ENCODE measurements around the gene LAMA5.
A peak's percentile ranks its signal among the peaks of the same experiment; 100 is the strongest.

The LAMA5 gene, protein sequence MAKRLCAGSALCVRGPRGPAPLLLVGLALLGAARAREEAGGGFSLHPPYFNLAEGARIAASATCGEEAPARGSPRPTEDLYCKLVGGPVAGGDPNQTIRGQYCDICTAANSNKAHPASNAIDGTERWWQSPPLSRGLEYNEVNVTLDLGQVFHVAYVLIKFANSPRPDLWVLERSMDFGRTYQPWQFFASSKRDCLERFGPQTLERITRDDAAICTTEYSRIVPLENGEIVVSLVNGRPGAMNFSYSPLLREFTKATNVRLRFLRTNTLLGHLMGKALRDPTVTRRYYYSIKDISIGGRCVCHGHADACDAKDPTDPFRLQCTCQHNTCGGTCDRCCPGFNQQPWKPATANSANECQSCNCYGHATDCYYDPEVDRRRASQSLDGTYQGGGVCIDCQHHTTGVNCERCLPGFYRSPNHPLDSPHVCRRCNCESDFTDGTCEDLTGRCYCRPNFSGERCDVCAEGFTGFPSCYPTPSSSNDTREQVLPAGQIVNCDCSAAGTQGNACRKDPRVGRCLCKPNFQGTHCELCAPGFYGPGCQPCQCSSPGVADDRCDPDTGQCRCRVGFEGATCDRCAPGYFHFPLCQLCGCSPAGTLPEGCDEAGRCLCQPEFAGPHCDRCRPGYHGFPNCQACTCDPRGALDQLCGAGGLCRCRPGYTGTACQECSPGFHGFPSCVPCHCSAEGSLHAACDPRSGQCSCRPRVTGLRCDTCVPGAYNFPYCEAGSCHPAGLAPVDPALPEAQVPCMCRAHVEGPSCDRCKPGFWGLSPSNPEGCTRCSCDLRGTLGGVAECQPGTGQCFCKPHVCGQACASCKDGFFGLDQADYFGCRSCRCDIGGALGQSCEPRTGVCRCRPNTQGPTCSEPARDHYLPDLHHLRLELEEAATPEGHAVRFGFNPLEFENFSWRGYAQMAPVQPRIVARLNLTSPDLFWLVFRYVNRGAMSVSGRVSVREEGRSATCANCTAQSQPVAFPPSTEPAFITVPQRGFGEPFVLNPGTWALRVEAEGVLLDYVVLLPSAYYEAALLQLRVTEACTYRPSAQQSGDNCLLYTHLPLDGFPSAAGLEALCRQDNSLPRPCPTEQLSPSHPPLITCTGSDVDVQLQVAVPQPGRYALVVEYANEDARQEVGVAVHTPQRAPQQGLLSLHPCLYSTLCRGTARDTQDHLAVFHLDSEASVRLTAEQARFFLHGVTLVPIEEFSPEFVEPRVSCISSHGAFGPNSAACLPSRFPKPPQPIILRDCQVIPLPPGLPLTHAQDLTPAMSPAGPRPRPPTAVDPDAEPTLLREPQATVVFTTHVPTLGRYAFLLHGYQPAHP (N-terminal part only)

GRCh38 chr20:62367136-62367632 is at the start of gene LAMA5:
Gene LAMA5, minus strand, starts transcription at chr20:62367312. Its CDS starts 67 bp downstream, at chr20:62367245.
- DNase-seq: peak; percentile 55 to 72 (median 56)

DNA sequence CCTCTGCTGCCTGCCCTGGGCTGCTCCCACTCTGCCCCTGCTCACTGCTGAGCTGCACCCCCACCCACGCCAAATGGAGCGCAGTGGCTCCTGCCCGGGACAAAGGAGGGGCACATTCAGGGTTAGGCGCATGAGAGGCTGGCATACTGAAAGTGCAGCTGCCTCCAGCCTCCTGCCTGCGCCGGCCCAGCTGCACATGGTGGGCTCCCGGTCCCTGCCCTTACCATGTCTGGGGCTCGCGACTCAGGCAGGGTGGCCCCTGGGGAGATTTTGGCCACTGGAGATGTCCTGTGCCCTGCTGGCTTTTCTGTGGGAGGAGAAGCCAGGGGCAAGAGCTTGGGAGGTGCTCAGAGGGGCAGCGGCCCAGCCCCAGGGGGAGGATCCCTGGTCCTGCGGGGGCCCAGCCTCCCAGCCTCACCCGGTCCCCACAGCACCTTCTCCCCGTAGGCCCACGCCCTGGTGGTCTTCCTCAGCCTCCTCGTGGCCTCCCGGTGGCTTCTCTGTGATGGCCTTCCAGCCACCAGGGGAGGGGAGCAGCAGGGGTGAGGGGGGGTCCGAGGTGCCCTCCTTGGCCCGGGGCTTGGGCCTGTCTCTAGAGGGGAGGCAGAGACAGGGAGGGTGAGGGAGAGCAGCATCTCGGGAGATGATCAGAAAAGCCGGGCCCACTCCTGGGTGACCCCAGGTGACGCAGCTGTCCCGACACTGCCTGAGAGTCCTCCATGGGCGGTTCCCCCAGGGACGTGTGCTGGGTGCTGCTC is 48.4 kb upstream of the LAMA5 start:
- no peak for DNase-seq

DNA sequence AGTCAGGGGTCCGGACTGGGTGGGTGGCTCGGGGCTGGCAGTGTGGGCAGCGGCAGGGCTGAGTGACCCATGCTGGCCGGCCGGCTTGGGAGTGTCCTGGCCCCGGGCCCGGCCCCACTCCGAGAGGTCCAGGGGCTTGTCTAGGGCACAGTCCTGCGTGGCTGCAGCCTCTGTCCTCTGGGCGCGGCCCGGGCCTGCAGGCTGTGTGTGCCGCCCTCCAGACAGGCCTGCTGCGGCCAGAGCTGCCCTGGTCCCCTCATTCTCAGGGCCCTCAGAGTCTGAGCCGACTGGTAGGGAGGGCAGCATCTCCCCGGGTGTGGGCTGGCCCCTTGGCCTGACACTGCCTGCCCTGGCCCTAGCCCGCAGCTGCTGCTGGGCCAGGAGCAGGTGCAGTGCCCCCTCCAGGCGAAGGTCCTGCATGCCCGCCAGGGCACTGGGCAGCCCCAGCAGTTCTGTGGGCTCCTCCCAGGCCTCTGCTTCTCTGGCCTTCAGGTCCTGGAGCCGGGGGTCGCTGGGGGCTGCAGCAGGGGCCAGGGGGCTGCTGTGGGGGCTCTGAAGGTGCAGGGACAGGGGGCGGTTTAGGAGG is 46.9 kb upstream of the LAMA5 start:
- no peak for DNase-seq

GRCh38 chr20:62413025-62413570 is 46.0 kb upstream of the LAMA5 start:
- DNase-seq: no peak

DNA sequence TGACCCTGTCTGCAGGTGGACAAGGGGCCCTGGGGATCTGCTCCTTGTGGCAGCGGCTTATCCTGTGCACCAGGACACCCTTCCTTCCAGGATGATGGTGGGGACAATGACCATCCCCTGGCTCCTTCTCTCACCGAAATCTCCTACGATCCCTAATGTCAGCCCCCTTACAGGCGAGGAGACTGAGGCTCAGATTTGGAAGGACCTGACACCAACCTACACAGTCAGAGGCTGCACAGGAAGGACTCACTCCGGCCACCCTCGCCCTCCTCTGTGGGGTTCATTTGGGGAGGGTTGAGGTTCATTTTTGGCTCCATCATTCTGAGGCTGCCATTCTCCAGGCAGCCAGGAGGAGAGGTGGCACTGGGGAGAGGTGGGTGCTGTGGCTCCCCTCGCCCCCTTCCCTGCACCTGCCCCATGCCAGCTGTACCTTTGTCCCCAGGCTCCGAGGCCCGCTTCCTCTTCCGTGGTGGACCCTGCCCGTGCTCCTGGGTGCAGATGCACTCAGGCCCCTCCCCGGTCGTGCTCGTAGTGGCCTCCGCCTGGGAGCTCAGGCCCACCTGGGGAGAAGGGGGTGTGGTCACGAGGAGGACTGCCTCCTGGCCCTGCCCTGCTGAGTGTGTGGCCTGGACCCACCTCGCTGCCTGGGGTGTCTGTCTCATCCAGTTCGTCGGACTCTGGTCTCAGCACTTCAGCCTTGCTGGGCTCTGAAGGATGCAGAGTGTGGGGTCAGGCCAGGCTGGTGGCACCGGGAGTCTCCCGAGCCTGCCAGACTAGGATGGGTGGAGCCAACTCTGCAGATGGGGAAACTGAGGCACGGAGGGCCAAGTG is 45.3 kb upstream of the LAMA5 start:
- DNase-seq: peak; percentile 31 to 62 (median 46)

GRCh38 chr20:62411479-62412193 is 44.5 kb upstream of the LAMA5 start:
- DNase-seq: peak in 2 of 3 experiments; percentile 83

GRCh38 chr20:62410746-62411478 is 43.8 kb upstream of the LAMA5 start:
- DNase-seq: no peak

GRCh38 chr20:62409931-62410745 is 43.0 kb upstream of the LAMA5 start:
- peak; percentile 87 to 91 (median 89) for DNase-seq

GRCh38 chr20:62409086-62409853 is 42.2 kb upstream of the LAMA5 start:
- no peak for DNase-seq

- DNase-seq: no peak
These were observed 41.5 kb upstream of the LAMA5 start for GRCh38 chr20:62408640-62409039.

DNA sequence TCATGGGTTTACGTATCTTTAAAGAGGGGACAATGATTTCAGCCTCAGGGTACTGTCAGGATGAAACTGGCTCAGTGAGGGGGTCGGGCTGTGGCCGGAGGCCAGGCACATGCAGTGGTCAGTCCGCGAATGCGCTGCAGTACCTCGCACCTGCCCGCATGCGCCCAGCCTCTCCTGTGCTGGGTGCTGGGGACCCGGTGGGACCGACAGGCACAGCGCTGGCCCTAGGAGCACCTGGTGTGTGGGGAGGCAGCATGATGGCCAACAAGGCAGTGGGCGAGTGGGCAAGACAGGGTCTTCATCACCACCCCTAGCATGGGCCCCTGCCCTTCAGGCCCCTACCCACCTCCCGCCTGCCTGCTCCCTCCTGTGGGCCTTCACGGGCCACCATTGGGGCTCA is 40.9 kb upstream of the LAMA5 start:
- DNase-seq: no peak

GRCh38 chr20:62407221-62407992 is 40.3 kb upstream of the LAMA5 start, which contains the start of gene CABLES2:
Gene CABLES2, minus strand, starts transcription at chr20:62407285. Its CDS starts 9 bp downstream, at chr20:62407276.
- peak; percentile 95 to 98 (median 96) for DNase-seq

DNA sequence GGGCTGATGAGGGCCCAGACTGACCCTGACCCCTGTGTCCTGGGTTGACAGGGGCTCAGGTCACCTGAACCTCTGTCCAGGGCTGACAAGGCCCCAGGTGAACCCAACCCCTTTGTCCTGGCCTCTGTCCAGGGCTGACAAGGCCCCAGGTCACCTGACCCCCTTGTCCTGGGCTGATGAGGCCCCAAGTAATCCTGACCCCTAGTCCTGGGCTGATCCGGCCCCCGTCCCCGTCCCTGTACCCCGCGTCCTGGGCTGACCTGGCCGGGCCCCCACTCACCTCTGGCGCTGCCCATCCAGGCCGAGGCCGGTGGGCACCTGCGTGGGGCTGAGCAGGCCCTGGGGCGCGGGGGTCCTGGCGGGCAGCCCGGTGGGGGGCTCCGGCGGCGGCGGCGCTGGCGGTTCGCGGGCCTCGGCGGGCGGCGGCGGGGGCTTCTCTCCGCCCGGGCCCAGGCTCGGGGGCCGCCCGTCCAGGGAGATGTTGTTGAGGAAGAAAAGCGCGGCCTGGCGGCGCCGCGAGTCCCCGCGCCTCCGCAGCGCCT is 39.6 kb upstream of the LAMA5 start:
- peak in 1 of 3 experiments; percentile 55 for DNase-seq

DNA sequence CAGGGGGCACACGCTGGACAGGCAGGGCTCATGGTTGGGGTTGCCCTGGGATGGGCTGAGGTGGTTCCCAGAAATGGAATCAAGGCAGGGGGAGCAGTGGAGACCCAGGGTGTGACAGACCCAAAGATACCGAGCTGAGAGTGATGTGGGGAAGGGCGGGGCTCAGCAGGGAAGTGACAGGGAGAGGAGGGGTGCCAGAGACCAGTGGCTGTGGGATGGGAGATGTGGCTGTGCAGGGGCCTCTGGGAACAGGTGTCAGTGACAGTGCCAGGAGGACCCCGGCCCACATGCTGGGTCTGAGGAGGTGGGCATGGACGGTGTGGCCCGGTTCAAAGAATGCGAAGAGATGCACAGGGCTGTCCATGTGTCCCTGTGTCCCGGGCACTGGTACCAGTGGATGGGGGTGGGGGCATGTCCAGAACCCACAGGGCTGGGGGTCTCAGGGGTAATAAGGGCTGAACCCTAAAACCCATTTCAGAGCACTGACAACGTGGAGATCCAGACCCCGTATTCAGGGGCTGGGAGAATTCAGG is 38.9 kb upstream of the LAMA5 start:
- no peak for DNase-seq
